Hepatocyte (in vitro differentiated cells): Measurements from ENCODE around the gene FSIP1. TPM values are rescaled to one million over a fixed set of nuclear protein-coding genes. Genes with fewer than 3 reads are reported as not detected.

Experiments
- DNase-seq: peaks from one replicate; pipeline ENCODE4 v3.0.0-alpha.2; 2016; ENCODE audit warnings: low spot score
- H2AFZ ChIP-seq: fragments of 200-600 bp; sonication (generic); 2 replicates; pipeline ENCODE4 v1.6.0; 2016; ENCODE audit warnings: antibody characterized with exemption, mild to moderate bottlenecking
- H3K27ac ChIP-seq: fragments of 200-600 bp; sonication (generic); 2 replicates; pipeline ENCODE4 v1.5.1; 2016; ENCODE audit warnings: mild to moderate bottlenecking
- H3K27me3 ChIP-seq: fragments of 200-600 bp; sonication (generic); 2 replicates; pipeline ENCODE4 v1.6.1; 2016
- H3K36me3 ChIP-seq: fragments of 200-600 bp; sonication (generic); replicated peaks from 2 replicates; pipeline ENCODE4 v1.5.1; 2016; ENCODE audit warnings: low read depth; ENCODE audit not compliant: insufficient read depth
- H3K4me1 ChIP-seq: fragments of 200-600 bp; sonication (generic); 2 replicates; pipeline ENCODE4 v1.5.1; 2016; ENCODE audit warnings: mild to moderate bottlenecking, moderate library complexity; ENCODE audit not compliant: insufficient read depth
- H3K4me2 ChIP-seq: fragments of 200-600 bp; sonication (generic); 2 replicates; pipeline ENCODE4 v1.6.0; 2016
- H3K4me3 ChIP-seq: fragments of 200-600 bp; sonication (generic); 2 replicates; pipeline ENCODE4 v1.5.1; 2016; ENCODE audit warnings: mild to moderate bottlenecking
- H3K79me2 ChIP-seq: fragments of 200-600 bp; sonication (generic); 2 replicates; pipeline ENCODE4 v1.6.0; 2017; ENCODE audit warnings: mild to moderate bottlenecking
- H3K9me2 ChIP-seq: fragments of 200-600 bp; sonication (generic); replicated peaks from 2 replicates; pipeline ENCODE4 v1.6.0; 2017; ENCODE audit warnings: mild to moderate bottlenecking; ENCODE audit not compliant: insufficient read depth
- H3K9me3 ChIP-seq: fragments of 200-600 bp; sonication (generic); 2 replicates; pipeline ENCODE4 v1.5.1; 2016; ENCODE audit warnings: low read depth, mild to moderate bottlenecking
- H4K20me1 ChIP-seq: fragments of 200-600 bp; sonication (generic); 2 replicates; pipeline ENCODE4 v1.6.0; 2016; ENCODE audit warnings: mild to moderate bottlenecking; ENCODE audit not compliant: insufficient read depth, poor library complexity, severe bottlenecking
- EZH2 ChIP-seq: fragments of 200-600 bp; sonication (generic); IDR thresholded peaks from 2 replicates; pipeline ENCODE4 v1.6.1; 2016; ENCODE audit warnings: antibody characterized with exemption, mild to moderate bottlenecking, borderline replicate concordance
- EZH2phosphoT487 ChIP-seq: fragments of 200-600 bp; sonication (generic); IDR thresholded peaks from one replicate; pipeline ENCODE4 v1.6.1; 2018; ENCODE audit warnings: antibody characterized with exemption, mild to moderate bottlenecking, low read depth, moderate library complexity; ENCODE audit not compliant: unreplicated experiment, severe bottlenecking
- WGBS: methylation state at CpG from one replicate; pipeline ENCODE4 v1.1.6; 2016; ENCODE audit warnings: low lambda C conversion rate; ENCODE audit errors: missing lambda C conversion rate; 5-methylcytosine and 5-hydroxymethylcytosine counted together
- polyA plus RNA-seq: library from polyadenylated mRNA; unstranded; fragments of >200 nt; fragmentation: Nextera tagmentation; extraction: Ambion mirVana; gene quantifications from 2 replicates; pipeline ENCODE4 v1.2.1, GENCODE V29; 2016
- total RNA-seq: library from RNA; depleted of rRNA; stranded (reverse); fragments of >200 nt; gene quantifications from 2 replicates; pipeline ENCODE4 v1.2.3, GENCODE V29; 2014
- TF ChIP-seq, protein P1 (sequence below): fragments of 200-600 bp; sonication (generic); IDR thresholded peaks from 2 replicates; pipeline ENCODE4 v1.5.1; 2016; ENCODE audit warnings: antibody characterized with exemption, mild to moderate bottlenecking; ENCODE audit not compliant: poor library complexity

Gene FSIP1
- total and polyA plus RNA-seq, 2 experiments from 2014 or later: 0.60 to 0.79 TPM

- Histone ChIP-seq H2AFZ (no peak overlapping the region), H3K79me2 (no peaks in the 10 kb centered on the region), H3K9me3 (no peaks in the 10 kb centered on the region), H3K4me2 (no peak overlapping the region), H3K4me1 (peaks cover 9% of the 10 kb centered on the region), H3K36me3 (no peaks in the 10 kb centered on the region), H3K27ac (no peak overlapping the region), H4K20me1 (no peaks in the 10 kb centered on the region), H3K27me3 (no peaks in the 10 kb centered on the region), H3K4me3 (no peak overlapping the region), H3K9me2 (no peaks in the 10 kb centered on the region)
- no peak for DNase-seq
- 86% methylated on average over 6 of the region's 6 CpGs for WGBS
- TF ChIP-seq EZH2: no peak
- TF ChIP-seq EZH2phosphoT487: no peak
- TF ChIP-seq, protein P1, sequence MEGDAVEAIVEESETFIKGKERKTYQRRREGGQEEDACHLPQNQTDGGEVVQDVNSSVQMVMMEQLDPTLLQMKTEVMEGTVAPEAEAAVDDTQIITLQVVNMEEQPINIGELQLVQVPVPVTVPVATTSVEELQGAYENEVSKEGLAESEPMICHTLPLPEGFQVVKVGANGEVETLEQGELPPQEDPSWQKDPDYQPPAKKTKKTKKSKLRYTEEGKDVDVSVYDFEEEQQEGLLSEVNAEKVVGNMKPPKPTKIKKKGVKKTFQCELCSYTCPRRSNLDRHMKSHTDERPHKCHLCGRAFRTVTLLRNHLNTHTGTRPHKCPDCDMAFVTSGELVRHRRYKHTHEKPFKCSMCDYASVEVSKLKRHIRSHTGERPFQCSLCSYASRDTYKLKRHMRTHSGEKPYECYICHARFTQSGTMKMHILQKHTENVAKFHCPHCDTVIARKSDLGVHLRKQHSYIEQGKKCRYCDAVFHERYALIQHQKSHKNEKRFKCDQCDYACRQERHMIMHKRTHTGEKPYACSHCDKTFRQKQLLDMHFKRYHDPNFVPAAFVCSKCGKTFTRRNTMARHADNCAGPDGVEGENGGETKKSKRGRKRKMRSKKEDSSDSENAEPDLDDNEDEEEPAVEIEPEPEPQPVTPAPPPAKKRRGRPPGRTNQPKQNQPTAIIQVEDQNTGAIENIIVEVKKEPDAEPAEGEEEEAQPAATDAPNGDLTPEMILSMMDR: no peak
Observed at GRCh38 chr15:39575180-39575579, 207.5 kb downstream of the FSIP1 start.

DNA sequence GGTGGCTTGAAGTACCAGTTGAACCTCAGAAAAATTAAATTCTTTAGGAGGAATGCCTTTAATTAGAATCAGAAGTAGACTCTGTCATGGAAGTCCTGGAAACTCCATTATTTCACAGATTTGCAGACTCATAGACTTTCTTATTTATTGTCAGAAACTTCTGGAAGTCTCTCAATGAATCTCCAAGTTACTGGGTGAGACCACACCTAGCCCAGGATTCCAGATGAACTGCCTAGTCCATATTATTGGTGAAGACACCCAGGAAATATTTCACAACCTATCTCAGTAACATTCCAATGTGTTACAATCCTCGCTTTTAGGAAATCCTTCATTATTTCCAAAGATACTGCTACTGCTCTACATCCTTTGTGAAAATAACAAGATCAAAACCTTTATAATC is 208.2 kb downstream of the FSIP1 start:
- Histone ChIP-seq H3K9me3 (no peaks in the 10 kb centered on the region), H3K9me2 (no peaks in the 10 kb centered on the region), H3K27ac (no peak overlapping the region), H3K36me3 (no peaks in the 10 kb centered on the region), H3K27me3 (no peaks in the 10 kb centered on the region), H3K79me2 (no peaks in the 10 kb centered on the region), H4K20me1 (no peaks in the 10 kb centered on the region), H3K4me1 (peaks cover 9% of the 10 kb centered on the region), H3K4me3 (no peak overlapping the region), H3K4me2 (no peak overlapping the region), H2AFZ (no peak overlapping the region)
- DNase-seq: no peak
- WGBS: 100% methylated on average over 1 of the region's 1 CpG
- TF ChIP-seq, protein P1: no peak
- TF ChIP-seq EZH2: no peak
- no peak for TF ChIP-seq EZH2phosphoT487

DNA sequence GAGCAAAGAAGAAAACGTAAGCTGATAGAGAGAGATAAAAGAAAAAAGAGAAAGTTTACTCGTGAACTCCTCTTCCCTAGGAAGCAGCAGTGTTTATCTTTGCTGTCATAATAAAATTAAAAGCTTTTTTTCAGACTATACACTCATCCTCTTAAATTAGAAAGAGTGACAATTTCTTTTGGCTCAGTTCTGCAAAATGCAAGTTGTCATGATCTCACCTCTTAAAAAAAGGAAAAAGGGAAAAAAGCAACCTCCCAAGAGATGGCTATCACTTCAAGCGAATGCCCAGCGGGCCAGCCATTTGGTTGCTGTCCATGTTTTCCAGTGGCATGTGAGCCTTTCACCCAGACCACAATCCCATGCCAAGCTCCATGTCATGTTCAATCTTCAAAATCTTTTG is 208.8 kb downstream of the FSIP1 start:
- Histone ChIP-seq H3K9me2 (no peaks in the 10 kb centered on the region), H3K79me2 (no peaks in the 10 kb centered on the region), H2AFZ (no peak overlapping the region), H3K4me1 (peaks cover 4% of the 10 kb centered on the region), H3K27ac (peak overlapping the region; percentile 62), H3K9me3 (no peaks in the 10 kb centered on the region), H3K36me3 (no peaks in the 10 kb centered on the region), H3K4me3 (no peak overlapping the region), H4K20me1 (no peaks in the 10 kb centered on the region), H3K4me2 (no peak overlapping the region), H3K27me3 (no peaks in the 10 kb centered on the region)
- DNase-seq: no peak
- 62% methylated on average over 4 of the region's 4 CpGs for WGBS
- TF ChIP-seq EZH2phosphoT487 (no peak), EZH2 (no peak)
- TF ChIP-seq, protein P1: no peak

DNA sequence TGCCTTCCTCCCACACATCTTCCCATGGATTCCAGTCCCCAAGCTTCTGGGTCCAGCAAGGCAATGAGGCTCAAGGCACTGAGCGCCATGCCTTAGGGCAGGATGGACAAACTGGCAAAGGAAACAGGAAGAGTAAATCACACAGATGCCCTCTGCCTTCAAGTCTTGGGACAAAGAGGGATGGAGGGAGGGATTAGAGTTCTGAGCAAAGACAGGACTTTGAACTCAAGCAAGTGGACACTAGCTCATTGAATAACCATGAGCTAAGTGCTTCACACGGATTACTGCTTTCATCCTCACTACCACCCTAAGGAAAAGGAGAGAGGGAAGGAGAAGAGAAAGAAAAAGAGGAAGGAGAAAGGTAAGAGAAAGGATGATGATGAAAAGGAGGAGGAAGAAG is 209.4 kb downstream of the FSIP1 start:
- TF ChIP-seq, protein P1: no peak
- TF ChIP-seq EZH2 (no peak), EZH2phosphoT487 (no peak)
- H3K4me2 ChIP-seq: peak overlapping the region; percentile 19
- H3K79me2 ChIP-seq: no peaks in the 10 kb centered on the region
- H4K20me1 ChIP-seq: no peaks in the 10 kb centered on the region
- peak overlapping the region; percentile 62 for H3K27ac ChIP-seq
- WGBS: 79% methylated on average over 2 of the region's 2 CpGs
- DNase-seq: no peak
- no peak overlapping the region for H3K4me3 ChIP-seq
- no peaks in the 10 kb centered on the region for H3K4me1 ChIP-seq
- peak overlapping the region; percentile 4 for H2AFZ ChIP-seq
- H3K36me3 ChIP-seq: no peaks in the 10 kb centered on the region
- H3K9me3 ChIP-seq: no peaks in the 10 kb centered on the region
- no peaks in the 10 kb centered on the region for H3K9me2 ChIP-seq
- no peaks in the 10 kb centered on the region for H3K27me3 ChIP-seq
